MCF 10A (cell line): ENCODE measurements around the gene ACOT11. TPM values are rescaled to one million over a fixed set of nuclear protein-coding genes. Genes with fewer than 3 reads are reported as not detected.

Experiments
- BruUV-seq: library from RNA; stranded (reverse); fragments of 400-500 nt; replicated peaks from 2 replicates; lab custom pipeline; 2021; lab: Mats Ljungman, UMichigan
- CTCF ChIA-PET: fragments of 300-600 bp; sonication (Branson Sonifier 250); formaldehyde crosslinking; extraction: SDS; loops from one replicate; lab custom pipeline; 2021; ENCODE audit warnings: antibody characterized with exemption, inconsistent platforms; lab: Yijun Ruan, JAX
- POLR2A ChIA-PET: fragments of 300-600, 350-650 bp; sonication (Branson Sonifier 250); formaldehyde crosslinking; extraction: SDS; loops from one replicate; lab custom pipeline; 2020; ENCODE audit warnings: antibody characterized with exemption, inconsistent platforms; lab: Yijun Ruan, JAX
- DNase-seq: peaks from one replicate; pipeline ENCODE4 v3.0.0-alpha.2; 2018; ENCODE audit not compliant: unreplicated experiment
- H3K27ac Mint-ChIP-seq: one replicate; pipeline ENCODE4 v1.8.0; 2022; ENCODE audit warnings: mild to moderate bottlenecking, low read depth, mixed read lengths; ENCODE audit not compliant: unreplicated experiment
- H3K27me3 Mint-ChIP-seq: one replicate; pipeline ENCODE4 v1.8.0; 2022; ENCODE audit warnings: mixed read lengths; ENCODE audit not compliant: insufficient read depth, unreplicated experiment
- H3K36me3 Mint-ChIP-seq: one replicate; pipeline ENCODE4 v1.8.0; 2022; ENCODE audit warnings: mild to moderate bottlenecking, moderate library complexity, mixed read lengths; ENCODE audit not compliant: insufficient read depth, unreplicated experiment
- H3K4me1 Mint-ChIP-seq: one replicate; pipeline ENCODE4 v1.8.0; 2022; ENCODE audit warnings: mixed read lengths; ENCODE audit not compliant: insufficient read depth, unreplicated experiment
- H3K4me3 Mint-ChIP-seq: one replicate; pipeline ENCODE4 v1.8.0; 2022; ENCODE audit warnings: mild to moderate bottlenecking, moderate library complexity, mixed read lengths; ENCODE audit not compliant: unreplicated experiment
- H3K9me3 Mint-ChIP-seq: one replicate; pipeline ENCODE4 v1.8.0; 2022; ENCODE audit warnings: mixed read lengths; ENCODE audit not compliant: unreplicated experiment
- CTCF ChIP-seq: fragments of 200-600 bp; IDR thresholded peaks from one replicate; pipeline ENCODE4 v1.8.0; 2022; ENCODE audit warnings: antibody characterized with exemption, mild to moderate bottlenecking; ENCODE audit not compliant: unreplicated experiment
- intact Hi-C: fragments of 100-400 bp; cut with micrococcal nuclease; formaldehyde crosslinking; loops from 2 replicates; pipeline ENCODE4 v1.14.1; 2022
- total RNA-seq: library from RNA; stranded (reverse); gene quantifications from 2 replicates; pipeline ENCODE4 v1.2.3, GENCODE V29; 2022

ACOT11 gene
- total RNA-seq, 1 experiment from 2014 or later = 5.3 TPM

DNA sequence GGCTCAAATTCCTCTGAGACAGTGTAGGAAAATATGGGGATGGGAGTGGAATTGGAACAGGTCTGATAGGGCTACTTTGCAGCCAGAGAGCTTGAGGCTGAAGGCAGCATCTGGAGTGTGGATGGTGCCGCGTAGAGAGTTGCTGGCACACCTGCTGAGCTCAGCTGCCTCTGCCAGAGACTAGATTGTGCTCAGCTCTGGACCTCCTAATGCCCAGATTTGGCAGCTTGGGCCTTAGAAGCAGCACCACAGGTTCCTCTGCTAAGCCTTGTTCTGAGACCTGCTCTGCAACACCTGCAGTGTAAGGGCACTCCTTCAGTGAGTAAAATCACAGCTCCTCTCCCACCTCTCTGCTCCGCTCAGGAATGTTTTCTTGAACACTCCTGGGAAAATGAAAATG, 23.3 kb downstream of the ACOT11 start:
- Mint-ChIP-seq H3K27ac (peak overlapping the region; percentile 90), H3K27me3 (no peaks in the 10 kb centered on the region), H3K4me1 (peaks cover 50% of the 10 kb centered on the region), H3K36me3 (no peaks in the 10 kb centered on the region), H3K9me3 (no peaks in the 10 kb centered on the region), H3K4me3 (no peak overlapping the region)
- intact Hi-C loops = no loop called here
- DNase-seq = no peak
- CTCF ChIA-PET = interaction anchor here (0.6 to 0.7 kb wide), 3 partner anchors 79 to 268 kb away, joined by 3 read pairs; no protein-coding TSS in a partner anchor
- BruUV-seq = no TSS peak
- TF ChIP-seq CTCF = no peak
- POLR2A ChIA-PET = interaction anchor here (1.2 to 1.9 kb wide), 2 partner anchors 9 to 12 kb away, joined by 4 to 5 read pairs; no protein-coding TSS in a partner anchor

DNA sequence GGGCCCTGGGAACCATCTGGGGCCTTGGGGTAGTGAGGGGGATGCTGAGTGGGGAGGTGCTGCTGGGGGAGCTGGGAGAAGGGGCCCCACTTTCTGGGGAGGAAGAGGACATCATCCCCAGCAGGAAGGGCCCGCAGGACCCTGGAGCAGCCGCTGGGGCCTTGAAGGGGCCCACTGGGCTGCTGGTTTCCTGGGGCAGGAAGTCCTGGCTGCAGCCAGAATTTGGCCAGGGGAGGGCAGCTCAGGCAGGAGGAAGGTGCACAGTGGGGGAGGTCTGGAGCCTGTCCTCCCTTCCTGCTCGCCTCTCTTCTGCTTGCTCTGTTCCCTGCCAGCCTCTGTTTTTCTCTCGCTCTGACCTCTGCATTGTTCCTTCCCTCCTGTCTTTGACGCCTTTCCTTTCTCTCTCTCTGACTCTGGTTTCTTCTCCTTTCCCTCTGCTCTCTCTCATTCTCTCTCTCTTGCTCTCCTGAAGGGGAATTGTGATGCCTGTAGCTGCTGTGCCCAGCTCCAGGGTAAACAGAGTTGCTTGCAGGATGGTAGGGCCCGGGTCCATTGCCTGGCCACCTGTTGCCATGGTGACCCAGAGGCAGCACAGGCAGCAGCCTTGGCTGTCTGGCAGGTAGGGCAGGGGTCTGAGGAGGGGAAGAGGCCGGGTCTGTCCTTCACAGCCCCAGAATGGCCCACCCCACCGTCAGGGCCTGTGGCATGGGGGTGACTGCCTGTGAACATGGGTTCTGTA, 23.9 kb downstream of the ACOT11 start:
- Mint-ChIP-seq H3K9me3 (no peaks in the 10 kb centered on the region), H3K4me3 (no peak overlapping the region), H3K27me3 (no peaks in the 10 kb centered on the region), H3K36me3 (no peaks in the 10 kb centered on the region), H3K27ac (peak overlapping the region; percentile 90), H3K4me1 (peaks cover 43% of the 10 kb centered on the region)
- ChIA-PET POLR2A (interaction anchor here (1.2 to 1.9 kb wide), 2 partner anchors 8 to 11 kb away, joined by 4 to 5 read pairs; no protein-coding TSS in a partner anchor), CTCF (interaction anchor here (0.6 to 0.9 kb wide), 2 partner anchors 179 to 238 kb away, joined by 3 read pairs; no protein-coding TSS in a partner anchor)
- BruUV-seq = no TSS peak
- no peak for TF ChIP-seq CTCF
- intact Hi-C loops = no loop called here
- DNase-seq = no peak

DNA sequence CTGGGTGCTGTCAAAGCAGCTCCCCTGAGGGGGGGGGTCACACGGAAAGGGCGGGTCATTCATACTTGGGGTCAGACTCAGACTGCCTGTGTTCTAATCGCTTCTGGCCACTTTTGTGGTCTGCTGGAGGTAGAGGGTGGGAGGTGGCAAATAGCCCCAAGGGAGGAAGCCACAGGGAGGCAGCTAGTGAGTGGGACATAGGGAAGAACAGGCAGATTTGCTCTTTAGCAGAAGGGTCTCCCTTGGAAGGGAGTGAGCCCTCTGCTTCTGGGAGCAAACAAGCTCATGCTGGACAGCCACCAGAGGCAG, 24.5 kb downstream of the ACOT11 start:
- no peaks in the 10 kb centered on the region for H3K27me3 Mint-ChIP-seq
- intact Hi-C loops = no loop called here
- peak overlapping the region; percentile 30 for H3K27ac Mint-ChIP-seq
- TF ChIP-seq CTCF = no peak
- ChIA-PET CTCF (interaction anchor here (0.9 kb wide), 1 partner anchor 179 kb away, joined by 3 read pairs; no protein-coding TSS in a partner anchor), POLR2A (interaction anchor here (1.9 kb wide), 1 partner anchor 8 kb away, joined by 5 read pairs; no protein-coding TSS in a partner anchor)
- H3K9me3 Mint-ChIP-seq = no peaks in the 10 kb centered on the region
- no peak overlapping the region for H3K4me3 Mint-ChIP-seq
- BruUV-seq = no TSS peak
- peaks cover 38% of the 10 kb centered on the region for H3K4me1 Mint-ChIP-seq
- no peak for DNase-seq
- H3K36me3 Mint-ChIP-seq = no peaks in the 10 kb centered on the region

- no peaks in the 10 kb centered on the region for H3K9me3 Mint-ChIP-seq
- DNase-seq = no peak
- intact Hi-C loops = no loop called here
- no peaks in the 10 kb centered on the region for H3K27me3 Mint-ChIP-seq
- TF ChIP-seq CTCF = no peak
- ChIA-PET POLR2A (interaction anchor here (1.0 to 1.2 kb wide), 2 partner anchors 9 to 32 kb away, joined by 3 to 6 read pairs; no protein-coding TSS in a partner anchor), CTCF (no interaction called here)
- no TSS peak for BruUV-seq
- H3K4me3 Mint-ChIP-seq = no peak overlapping the region
- H3K4me1 Mint-ChIP-seq = peaks cover 26% of the 10 kb centered on the region
- H3K27ac Mint-ChIP-seq = no peak overlapping the region
- H3K36me3 Mint-ChIP-seq = no peaks in the 10 kb centered on the region
Measured at GRCh38 chr1:54574158-54574778, 26.2 kb downstream of the ACOT11 start.
